Neural progenitor cell (in vitro differentiated cells): ENCODE results near the gene STAMBP. TPM values are rescaled to one million over a fixed set of nuclear protein-coding genes. Genes with fewer than 3 reads are reported as not detected.
"Not testable (repeated sequence)": the region's sequence is repeated elsewhere in the genome, so short reads cannot be mapped to it uniquely, and the experiment has no call there.

ENCODE experiments used
- DNase-seq: peaks from one replicate; pipeline ENCODE4 v3.0.0-alpha.2; 2016; ENCODE audit warnings: low spot score
- H2AFZ ChIP-seq: fragments of 200-600 bp; sonication (generic); replicated peaks from 2 replicates; pipeline ENCODE4 v1.6.1; 2016; ENCODE audit warnings: antibody characterized with exemption
- H3F3A ChIP-seq: fragments of 200-600 bp; sonication (generic); 2 replicates; pipeline ENCODE4 v1.6.1; 2016; ENCODE audit warnings: antibody characterized with exemption, low read depth
- H3K27ac ChIP-seq: fragments of 200-600 bp; sonication (generic); 2 replicates; pipeline ENCODE4 v1.5.1; 2016; ENCODE audit warnings: mild to moderate bottlenecking
- H3K27me3 ChIP-seq: fragments of 200-600 bp; sonication (generic); 2 replicates; pipeline ENCODE4 v1.6.1; 2016; ENCODE audit warnings: mild to moderate bottlenecking, moderate library complexity
- H3K36me3 ChIP-seq: fragments of 200-600 bp; sonication (generic); 2 replicates; pipeline ENCODE4 v1.5.1; 2016
- H3K4me1 ChIP-seq: fragments of 200-600 bp; sonication (generic); 2 replicates; pipeline ENCODE4 v1.6.1; 2016; ENCODE audit warnings: mixed run types
- H3K4me2 ChIP-seq: fragments of 200-600 bp; sonication (generic); 2 replicates; pipeline ENCODE4 v1.6.1; 2016
- H3K4me3 ChIP-seq: fragments of 200-600 bp; sonication (generic); 2 replicates; pipeline ENCODE4 v1.5.1; 2016
- H3K79me2 ChIP-seq: fragments of 200-600 bp; sonication (generic); 2 replicates; pipeline ENCODE4 v1.6.1; 2016; ENCODE audit warnings: low read depth
- H3K9ac ChIP-seq: fragments of 200-600 bp; sonication (generic); 2 replicates; pipeline ENCODE4 v1.6.1; 2016
- H3K9me3 ChIP-seq: fragments of 200-600 bp; sonication (generic); 2 replicates; pipeline ENCODE4 v1.5.1; 2016; ENCODE audit warnings: low read depth
- H4K20me1 ChIP-seq: fragments of 200-600 bp; sonication (generic); 2 replicates; pipeline ENCODE4 v1.6.1; 2016; ENCODE audit warnings: low read depth
- H3K27ac Mint-ChIP-seq: 3 replicates; pipeline ENCODE4 v1.8.0; 2021; ENCODE audit warnings: mixed read lengths
- H3K27me3 Mint-ChIP-seq: 2 replicates; pipeline ENCODE4 v1.8.0; 2022; ENCODE audit warnings: low read depth, mild to moderate bottlenecking, inconsistent platforms, moderate library complexity, mixed read lengths; ENCODE audit not compliant: insufficient read depth
- H3K36me3 Mint-ChIP-seq: 3 replicates; pipeline ENCODE4 v1.8.0; 2021; ENCODE audit warnings: mixed read lengths
- H3K4me1 Mint-ChIP-seq: 3 replicates; pipeline ENCODE4 v1.8.0; 2021; ENCODE audit warnings: mixed read lengths
- H3K4me3 Mint-ChIP-seq: 3 replicates; pipeline ENCODE4 v1.8.0; 2021; ENCODE audit warnings: mild to moderate bottlenecking, moderate library complexity, mixed read lengths
- H3K9me3 Mint-ChIP-seq: 3 replicates; pipeline ENCODE4 v1.8.0; 2020; ENCODE audit warnings: mixed read lengths
- CTCF ChIP-seq: fragments of 200-600 bp; sonication (generic); IDR thresholded peaks from 2 replicates; pipeline ENCODE4 v1.5.1; 2017; ENCODE audit warnings: antibody characterized with exemption, mild to moderate bottlenecking
- EZH2 ChIP-seq: fragments of 200-600 bp; sonication (generic); IDR thresholded peaks from 2 replicates; pipeline ENCODE4 v1.6.1; 2017; ENCODE audit warnings: antibody characterized with exemption, mild to moderate bottlenecking, moderate library complexity
- EZH2phosphoT487 ChIP-seq: fragments of 200-600 bp; sonication (generic); IDR thresholded peaks from 2 replicates; pipeline ENCODE4 v1.6.1; 2017; ENCODE audit warnings: antibody characterized with exemption
- total RNA-seq: library from RNA; depleted of rRNA; stranded (reverse); fragments of >200 nt; gene quantifications from 2 replicates; pipeline ENCODE4 v1.2.3, GENCODE V29; 2015; ENCODE audit warnings: low replicate concordance

The STAMBP gene
- total RNA-seq, 1 donor from 2014 or later = 77.3 TPM

GRCh38 chr2:73886357-73886756, 57.6 kb downstream of the STAMBP start:
- Histone ChIP-seq H3K4me1 (no peaks in the 10 kb centered on the region), H2AFZ (no peak overlapping the region), H3K79me2 (no peaks in the 10 kb centered on the region), H3K9me3 (no peaks in the 10 kb centered on the region), H3F3A (no peaks in the 10 kb centered on the region), H3K27ac (no peak overlapping the region), H3K27me3 (no peaks in the 10 kb centered on the region), H3K9ac (no peak overlapping the region), H3K36me3 (no peaks in the 10 kb centered on the region), H4K20me1 (no peaks in the 10 kb centered on the region), H3K4me3 (no peak overlapping the region), H3K4me2 (no peak overlapping the region)
- Mint-ChIP-seq H3K27ac (no peak overlapping the region), H3K27me3 (peaks cover 4% of the 10 kb centered on the region), H3K4me3 (no peak overlapping the region), H3K4me1 (no peaks in the 10 kb centered on the region), H3K36me3 (no peaks in the 10 kb centered on the region), H3K9me3 (no peaks in the 10 kb centered on the region)
- TF ChIP-seq EZH2phosphoT487 (no peak), EZH2 (no peak), CTCF (no peak)
- DNase-seq = no peak

GRCh38 chr2:73887596-73888353, 59.0 kb downstream of the STAMBP start:
- H3K79me2 ChIP-seq, H3K27me3 ChIP-seq, H3K9ac ChIP-seq, H3K4me2 ChIP-seq, H3K27ac Mint-ChIP-seq, H2AFZ ChIP-seq, H3F3A ChIP-seq, H3K4me1 Mint-ChIP-seq, H3K36me3 Mint-ChIP-seq, DNase-seq, H3K36me3 ChIP-seq, H3K27ac ChIP-seq, H3K9me3 ChIP-seq, H3K9me3 Mint-ChIP-seq, H3K4me3 Mint-ChIP-seq, H3K4me1 ChIP-seq, H4K20me1 ChIP-seq, H3K4me3 ChIP-seq, H3K27me3 Mint-ChIP-seq: not testable (repeated sequence)

- Mint-ChIP-seq H3K27me3 (peaks cover 4% of the 10 kb centered on the region), H3K4me1 (no peaks in the 10 kb centered on the region), H3K27ac (no peak overlapping the region), H3K4me3 (no peak overlapping the region), H3K36me3 (no peaks in the 10 kb centered on the region), H3K9me3 (no peaks in the 10 kb centered on the region)
- Histone ChIP-seq H3K4me1 (no peaks in the 10 kb centered on the region), H3K27ac (no peak overlapping the region), H3K9me3 (no peaks in the 10 kb centered on the region), H3F3A (no peaks in the 10 kb centered on the region), H3K9ac (no peak overlapping the region), H3K4me2 (no peak overlapping the region), H2AFZ (no peak overlapping the region), H3K4me3 (no peak overlapping the region), H4K20me1 (no peaks in the 10 kb centered on the region), H3K27me3 (no peaks in the 10 kb centered on the region), H3K36me3 (no peaks in the 10 kb centered on the region), H3K79me2 (no peaks in the 10 kb centered on the region)
- no peak for DNase-seq
- TF ChIP-seq CTCF = no peak
- TF ChIP-seq EZH2 = no peak
- no peak for TF ChIP-seq EZH2phosphoT487
These were observed 59.6 kb downstream of the STAMBP start for GRCh38 chr2:73888388-73888787.

- Mint-ChIP-seq H3K9me3 (no peaks in the 10 kb centered on the region), H3K4me1 (no peaks in the 10 kb centered on the region), H3K4me3 (no peak overlapping the region), H3K27me3 (peaks cover 4% of the 10 kb centered on the region), H3K36me3 (no peaks in the 10 kb centered on the region), H3K27ac (no peak overlapping the region)
- TF ChIP-seq EZH2 (no peak), EZH2phosphoT487 (no peak), CTCF (no peak)
- Histone ChIP-seq H3K27me3 (no peaks in the 10 kb centered on the region), H3K4me2 (no peak overlapping the region), H2AFZ (no peak overlapping the region), H3K4me1 (no peaks in the 10 kb centered on the region), H4K20me1 (no peaks in the 10 kb centered on the region), H3K9ac (no peak overlapping the region), H3K79me2 (no peaks in the 10 kb centered on the region), H3K36me3 (no peaks in the 10 kb centered on the region), H3F3A (no peaks in the 10 kb centered on the region), H3K9me3 (no peaks in the 10 kb centered on the region), H3K4me3 (no peak overlapping the region), H3K27ac (no peak overlapping the region)
- no peak for DNase-seq
These were observed 60.4 kb downstream of the STAMBP start for GRCh38 chr2:73889206-73889605.
